T-helper 2 cell treated with Interferon-gamma antibody and Interleukin-4, amounts not matched to agents 5 μg/mL and 100 μg/mL, for 36 hours (primary cell): ENCODE measurements around the gene TBX2.

Experiments
- DNase-seq: peaks from one replicate; pipeline ENCODE4 v3.0.0; 2021; ENCODE audit warnings: low spot score
- H3K27ac Mint-ChIP-seq: one replicate; pipeline ENCODE4 v1.8.0; 2021; ENCODE audit warnings: mild to moderate bottlenecking, mixed read lengths
- H3K27me3 Mint-ChIP-seq: one replicate; pipeline ENCODE4 v1.8.0; 2021; ENCODE audit warnings: low read depth, mixed read lengths
- H3K36me3 Mint-ChIP-seq: one replicate; pipeline ENCODE4 v1.8.0; 2021; ENCODE audit warnings: low read depth, mixed read lengths
- H3K4me1 Mint-ChIP-seq: one replicate; pipeline ENCODE4 v1.8.0; 2021; ENCODE audit warnings: low read depth, mixed read lengths
- H3K4me3 Mint-ChIP-seq: one replicate; pipeline ENCODE4 v1.8.0; 2022; ENCODE audit warnings: mild to moderate bottlenecking, moderate library complexity, mixed read lengths
- H3K9me3 Mint-ChIP-seq: one replicate; pipeline ENCODE4 v1.8.0; 2021; ENCODE audit warnings: mixed read lengths

Gene TBX2

GRCh38 chr17:61456061-61456681 lies 56.5 kb downstream of the TBX2 start:
- Mint-ChIP-seq H3K9me3 (no peaks in the 10 kb centered on the region), H3K4me3 (no peak overlapping the region)

DNA sequence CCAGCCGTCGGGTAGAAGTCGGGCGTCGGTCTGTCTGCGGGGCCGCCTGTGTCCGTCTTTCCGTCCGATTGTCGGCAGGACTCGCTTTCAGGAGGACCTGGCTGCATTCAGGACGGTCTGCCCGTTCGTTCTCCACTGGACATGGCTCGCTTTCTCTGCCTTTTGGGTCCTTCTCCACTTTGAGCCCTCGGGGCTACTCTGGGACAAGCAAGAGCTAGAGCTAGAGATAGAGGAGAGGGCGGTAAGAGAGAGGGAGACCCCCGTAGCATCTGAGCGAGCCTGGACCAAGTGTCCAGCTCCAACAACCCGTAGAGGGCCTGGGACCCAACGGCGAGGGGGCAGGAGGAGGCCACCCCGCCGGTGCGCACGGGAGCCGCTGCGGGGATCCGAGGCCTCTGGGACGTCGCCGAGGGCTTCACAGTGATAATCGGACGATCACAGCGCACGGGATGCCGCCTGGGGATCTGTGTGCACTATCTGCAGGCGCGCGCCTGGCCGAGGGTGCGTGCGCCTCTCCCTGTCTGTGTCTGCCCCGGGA lies 57.1 kb downstream of the TBX2 start:
- DNase-seq, result no peak
- Mint-ChIP-seq H3K36me3 (peaks cover 3% of the 10 kb centered on the region), H3K27ac (no peak overlapping the region), H3K4me3 (no peak overlapping the region), H3K9me3 (no peaks in the 10 kb centered on the region), H3K27me3 (peaks cover 85% of the 10 kb centered on the region), H3K4me1 (peaks cover 4% of the 10 kb centered on the region)

More at GRCh38 chr17:61456061-61456681, 56.5 kb downstream of the TBX2 start:
- H3K27me3 Mint-ChIP-seq, result peaks cover 81% of the 10 kb centered on the region
- peaks cover 3% of the 10 kb centered on the region for H3K36me3 Mint-ChIP-seq
- H3K27ac Mint-ChIP-seq, result no peak overlapping the region
- H3K4me1 Mint-ChIP-seq, result peaks cover 4% of the 10 kb centered on the region
- DNase-seq, result no peak

- H3K4me1 Mint-ChIP-seq, result peaks cover 4% of the 10 kb centered on the region
- H3K36me3 Mint-ChIP-seq, result peaks cover 3% of the 10 kb centered on the region
Observed at GRCh38 chr17:61457226-61457983, 57.8 kb downstream of the TBX2 start.

GRCh38 chr17:61458000-61458399 lies 58.4 kb downstream of the TBX2 start:
- Mint-ChIP-seq H3K4me3 (no peak overlapping the region), H3K27ac (no peak overlapping the region), H3K9me3 (no peaks in the 10 kb centered on the region), H3K4me1 (peaks cover 4% of the 10 kb centered on the region), H3K36me3 (peaks cover 3% of the 10 kb centered on the region), H3K27me3 (peaks cover 89% of the 10 kb centered on the region)
- no peak for DNase-seq

More at GRCh38 chr17:61457226-61457983, 57.8 kb downstream of the TBX2 start:
- peak overlapping the region; percentile 21 for H3K4me3 Mint-ChIP-seq
- H3K9me3 Mint-ChIP-seq, result no peaks in the 10 kb centered on the region
- H3K27me3 Mint-ChIP-seq, result peaks cover 89% of the 10 kb centered on the region
- H3K27ac Mint-ChIP-seq, result no peak overlapping the region
- no peak for DNase-seq

DNA sequence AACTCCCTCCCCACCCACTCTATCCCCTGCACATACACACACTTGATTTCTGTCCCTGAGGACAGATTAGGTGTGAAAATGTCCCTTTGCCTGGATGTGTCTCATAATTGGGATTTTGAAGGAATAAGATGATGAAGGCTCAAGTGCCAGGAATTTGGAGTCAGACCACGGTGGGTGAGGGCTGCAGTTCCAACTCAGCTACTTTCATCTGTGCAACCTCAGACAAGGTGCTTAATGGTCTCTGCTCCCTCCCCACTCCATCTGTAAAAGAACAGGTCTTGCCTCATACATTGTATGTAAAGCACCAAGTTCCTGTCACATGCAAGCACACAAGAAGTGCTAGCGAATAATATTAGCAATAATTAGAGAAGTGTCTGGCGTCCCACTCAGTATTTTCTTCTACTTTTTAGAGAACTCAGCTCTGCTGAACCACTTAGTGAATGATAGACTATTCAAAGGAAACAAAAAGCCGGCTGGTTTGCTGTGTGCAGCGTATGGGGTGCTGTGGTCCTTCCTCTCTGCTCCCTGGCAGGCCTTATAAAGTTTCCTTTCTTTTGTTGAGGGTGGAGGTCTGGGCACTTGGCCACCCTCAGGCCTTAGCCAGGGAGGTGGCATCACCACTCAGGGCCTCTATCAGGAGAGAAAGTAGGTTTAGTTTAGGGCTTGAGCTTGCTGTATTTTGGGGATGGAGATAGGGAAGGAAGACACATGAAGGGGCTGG lies 58.9 kb downstream of the TBX2 start:
- DNase-seq, result no peak
- peaks cover 3% of the 10 kb centered on the region for H3K36me3 Mint-ChIP-seq
- H3K4me3 Mint-ChIP-seq, result no peak overlapping the region
- H3K4me1 Mint-ChIP-seq, result peaks cover 4% of the 10 kb centered on the region
- H3K27me3 Mint-ChIP-seq, result peaks cover 88% of the 10 kb centered on the region
- no peak overlapping the region for H3K27ac Mint-ChIP-seq
- H3K9me3 Mint-ChIP-seq, result no peaks in the 10 kb centered on the region
